ENCODE results near the gene TTC1.
"Not testable (repeated sequence)": the region's sequence is repeated elsewhere in the genome, so short reads cannot be mapped to it uniquely, and the experiment has no call there.

The TTC1 gene

DNA sequence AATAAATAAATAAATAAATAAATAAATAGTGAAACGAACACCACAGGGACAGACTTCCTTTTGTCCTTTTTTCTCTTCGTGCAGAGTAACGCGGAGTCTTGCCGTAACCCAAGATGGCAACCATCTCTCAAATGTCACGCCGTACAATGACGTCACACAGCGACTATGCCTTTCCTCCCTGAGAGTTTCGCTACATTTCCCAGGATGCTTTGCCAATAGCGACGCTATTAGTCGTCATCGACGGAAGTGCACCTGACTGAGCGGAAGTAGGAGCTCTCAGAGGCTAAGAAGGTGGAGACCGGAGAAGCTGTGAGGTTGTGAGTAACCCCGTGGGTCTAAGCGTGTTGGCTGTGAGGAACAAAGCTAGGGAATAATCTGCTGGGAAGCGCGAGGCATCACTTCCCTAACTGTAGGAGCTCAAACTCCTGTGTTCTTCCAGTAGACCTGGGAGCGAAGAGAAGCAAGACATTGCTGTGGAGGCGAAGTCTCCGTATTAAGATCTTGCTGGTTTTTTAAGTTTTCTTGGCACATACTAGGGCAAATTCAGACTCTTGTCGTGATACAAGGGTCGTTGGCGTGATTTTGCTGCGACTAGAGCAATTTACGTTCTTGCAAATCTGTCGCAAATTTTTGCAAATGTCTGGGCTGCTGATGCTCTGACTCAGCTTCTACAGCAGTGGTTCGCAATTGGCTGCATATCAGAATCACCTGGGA is at the start of gene TTC1:
Gene TTC1 (plus strand): TSS at position 263 of the 714 bp plus-strand sequence. CDS start 1,390 bp downstream, outside the sequence.
- DNase-seq (ENCODE audit: low spot score): peak; percentile 100

DNA sequence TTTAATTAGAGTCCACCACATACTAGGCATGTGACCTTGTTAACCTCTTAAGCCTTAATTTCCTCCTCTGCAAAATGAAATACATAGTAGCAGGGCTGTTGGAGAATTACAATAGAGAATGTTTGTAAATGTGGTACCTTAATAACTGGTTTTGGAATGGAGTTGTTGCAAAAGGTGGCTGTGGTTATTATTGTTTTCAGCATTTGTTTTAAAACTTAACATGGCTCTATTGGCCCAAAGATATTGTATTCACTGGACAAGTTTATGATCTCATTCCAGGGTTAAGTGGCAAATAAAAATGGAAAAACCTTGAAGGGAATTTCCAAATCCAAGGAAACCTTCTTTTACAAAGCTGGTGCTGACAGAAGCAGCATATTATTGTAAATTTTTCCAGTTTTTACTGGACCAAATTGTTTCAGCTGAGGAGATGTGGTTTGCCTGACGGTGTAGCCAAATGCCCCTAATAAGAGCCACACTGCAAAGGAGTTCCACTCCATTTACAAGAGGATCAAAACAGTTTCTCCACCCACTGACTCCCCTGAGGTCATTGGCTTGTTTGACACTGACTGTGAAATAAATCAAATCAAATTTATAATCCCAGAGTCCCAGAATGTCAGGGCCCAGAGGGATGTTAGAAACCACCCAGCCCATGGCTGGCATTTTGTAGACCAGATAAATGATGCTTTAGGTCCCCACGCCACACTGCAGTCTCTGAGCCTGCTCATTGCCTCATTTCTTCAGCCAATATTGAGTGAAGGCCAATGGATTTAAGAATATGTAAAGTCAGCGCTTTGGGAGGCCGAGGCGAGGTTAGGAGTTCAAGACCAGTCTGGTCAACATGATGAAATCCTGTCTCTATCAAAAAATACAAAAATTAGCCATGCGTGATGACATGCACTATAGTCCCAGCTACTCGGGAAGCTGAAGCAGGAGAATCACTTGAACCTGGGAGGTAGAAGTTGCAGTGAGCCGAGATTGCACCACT is 47.5 kb upstream of the TTC1 start:
- no peak for DNase-seq (ENCODE audit: low spot score)

DNA sequence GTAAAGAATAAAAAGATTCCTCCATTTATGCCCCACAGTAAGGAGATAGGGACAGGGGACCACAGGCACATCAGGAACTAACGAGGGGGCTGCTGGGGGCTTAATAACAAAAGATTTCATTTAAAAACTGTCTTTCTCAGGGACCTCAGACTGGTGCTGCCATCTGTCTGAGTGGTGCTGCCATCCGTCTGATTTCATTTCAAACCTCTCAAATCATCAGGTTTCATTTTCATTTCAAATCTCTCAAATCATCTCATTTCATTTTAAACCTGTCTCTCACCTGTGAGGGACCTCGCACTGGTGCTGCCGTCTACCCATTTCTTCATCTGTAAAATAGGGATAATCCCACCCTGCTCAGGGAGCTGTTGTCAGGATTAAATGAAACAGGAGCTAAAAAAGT is 46.7 kb upstream of the TTC1 start:
- no peak for DNase-seq (ENCODE audit: low spot score)

GRCh38 chr5:159963935-159964334 is 45.0 kb upstream of the TTC1 start:
- no peak for DNase-seq (ENCODE audit: low spot score)

- peak; percentile 44 for DNase-seq (ENCODE audit: low spot score)
Observed at GRCh38 chr5:159965031-159965837, 43.7 kb upstream of the TTC1 start.

DNA sequence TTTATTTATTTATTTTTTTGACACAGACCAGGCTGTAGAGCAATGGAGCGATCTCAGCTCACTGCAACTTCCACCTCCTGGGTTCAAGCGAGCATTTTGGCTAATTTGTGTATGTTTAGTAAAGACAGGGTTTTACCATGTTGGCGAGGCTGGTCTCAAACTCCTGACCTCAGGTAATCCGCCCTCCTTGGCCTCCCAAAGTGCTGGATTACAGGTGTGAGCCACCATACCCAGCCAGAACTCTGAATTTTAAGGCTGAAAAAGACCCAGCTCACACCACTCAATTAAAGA is 43.2 kb upstream of the TTC1 start:
- not testable (repeated sequence) for DNase-seq (ENCODE audit: low spot score)

DNA sequence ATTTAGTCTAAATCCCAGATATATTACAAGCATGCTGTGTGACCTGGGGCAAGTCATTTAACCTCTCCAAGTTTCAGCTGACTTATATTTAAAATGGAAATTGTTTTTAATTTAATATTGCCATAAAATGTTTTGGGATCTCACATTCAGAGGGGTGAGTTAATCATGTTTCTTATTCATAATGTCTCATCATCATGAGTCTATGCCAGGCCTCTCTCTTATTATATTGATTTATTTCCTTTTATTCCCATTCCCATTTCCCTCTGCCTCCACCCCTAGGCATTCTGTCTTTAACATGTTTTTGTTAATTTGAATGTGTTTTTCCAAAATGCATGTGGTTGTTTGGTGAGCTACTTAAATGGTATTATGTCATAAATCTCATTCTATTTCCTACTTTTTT is 39.0 kb upstream of the TTC1 start:
- no peak for DNase-seq (ENCODE audit: low spot score)

DNA sequence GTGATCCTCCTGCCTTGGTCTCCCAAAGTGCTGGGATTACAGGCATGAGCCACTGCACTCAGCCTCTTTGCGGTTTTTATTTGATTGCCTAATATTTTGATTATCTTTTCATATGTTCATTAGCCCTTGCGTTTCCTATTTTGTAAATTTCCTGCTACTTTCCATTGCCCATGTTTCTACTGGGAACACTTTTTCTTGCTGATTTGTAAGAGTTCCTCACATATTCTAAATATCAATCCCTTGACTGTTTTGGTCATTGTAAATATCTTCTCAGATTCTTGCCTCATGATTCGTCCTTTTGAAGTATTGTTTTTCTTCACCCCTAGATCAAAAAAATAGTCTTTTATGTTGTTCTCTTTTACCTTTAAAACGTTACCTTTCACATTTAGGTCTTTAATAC is 37.9 kb upstream of the TTC1 start:
- no peak for DNase-seq (ENCODE audit: low spot score)

DNA sequence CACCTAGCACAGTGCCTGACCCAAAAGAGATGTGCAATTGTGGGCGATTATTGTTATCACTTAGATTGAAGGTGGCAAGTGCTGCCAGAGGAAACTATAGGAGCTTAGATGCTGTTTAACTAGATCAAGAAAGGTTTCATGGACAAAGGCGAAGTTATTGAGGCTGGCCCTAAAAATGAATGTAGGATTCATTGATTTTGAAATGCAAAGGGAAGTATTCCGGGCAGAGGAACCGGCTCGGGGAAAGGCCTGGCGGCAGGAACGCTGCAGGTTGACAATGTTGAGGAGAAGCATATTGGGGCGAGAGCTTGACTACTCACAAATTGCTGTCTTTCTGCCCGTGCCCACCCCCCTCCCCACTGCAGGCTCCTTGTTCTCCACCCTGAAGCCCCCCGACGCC is 37.4 kb upstream of the TTC1 start:
- DNase-seq (ENCODE audit: low spot score): no peak

DNA sequence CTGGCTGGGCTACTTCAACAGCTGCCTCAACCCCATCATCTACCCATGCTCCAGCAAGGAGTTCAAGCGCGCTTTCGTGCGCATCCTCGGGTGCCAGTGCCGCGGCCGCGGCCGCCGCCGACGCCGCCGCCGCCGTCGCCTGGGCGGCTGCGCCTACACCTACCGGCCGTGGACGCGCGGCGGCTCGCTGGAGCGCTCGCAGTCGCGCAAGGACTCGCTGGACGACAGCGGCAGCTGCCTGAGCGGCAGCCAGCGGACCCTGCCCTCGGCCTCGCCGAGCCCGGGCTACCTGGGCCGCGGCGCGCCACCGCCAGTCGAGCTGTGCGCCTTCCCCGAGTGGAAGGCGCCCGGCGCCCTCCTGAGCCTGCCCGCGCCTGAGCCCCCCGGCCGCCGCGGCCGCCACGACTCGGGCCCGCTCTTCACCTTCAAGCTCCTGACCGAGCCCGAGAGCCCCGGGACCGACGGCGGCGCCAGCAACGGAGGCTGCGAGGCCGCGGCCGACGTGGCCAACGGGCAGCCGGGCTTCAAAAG is 36.9 kb upstream of the TTC1 start:
- no peak for DNase-seq (ENCODE audit: low spot score)

DNA sequence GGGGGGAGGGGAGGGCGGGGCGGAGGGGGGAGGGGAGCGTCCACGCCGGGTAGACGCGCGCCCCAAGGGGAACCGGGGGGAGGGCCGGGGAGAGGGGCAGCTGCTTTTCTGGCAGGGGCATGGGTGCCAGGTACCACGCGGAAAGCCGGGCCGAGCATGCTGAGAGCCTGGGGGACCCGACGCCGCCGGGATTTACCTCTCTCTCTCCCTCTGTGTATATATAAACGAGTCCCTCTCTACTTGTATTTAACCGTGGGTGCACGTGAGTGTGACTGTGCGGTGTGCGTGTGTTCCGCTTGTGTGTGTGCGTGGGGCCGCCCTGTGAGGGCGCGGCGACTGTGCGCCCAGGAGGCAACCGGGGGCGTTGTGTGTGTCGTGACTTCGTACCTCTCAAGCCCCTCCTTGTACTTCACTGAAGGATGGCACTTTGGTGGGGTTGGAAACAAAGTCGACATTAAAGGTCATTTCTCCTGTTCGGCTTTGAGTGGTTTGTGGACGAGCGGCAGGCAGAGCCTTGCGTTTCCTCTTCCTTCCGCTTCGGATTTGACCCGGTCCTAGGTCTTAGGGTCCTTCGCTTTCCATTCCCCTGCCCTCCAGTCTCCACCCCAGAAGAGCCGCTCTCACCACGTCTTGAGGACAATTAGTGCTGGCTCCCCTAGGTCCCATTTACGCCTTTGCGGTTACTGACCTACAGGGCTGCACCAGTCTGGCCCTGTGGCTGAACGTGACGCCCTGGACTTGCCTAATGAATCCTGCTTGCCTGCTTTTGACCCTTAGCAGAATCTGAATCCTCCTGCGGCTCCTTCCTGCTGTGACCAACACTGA is 36.2 kb upstream of the TTC1 start:
- DNase-seq (ENCODE audit: low spot score): no peak

- DNase-seq (ENCODE audit: low spot score): no peak
Observed at GRCh38 chr5:159975462-159976019, 33.4 kb upstream of the TTC1 start.

GRCh38 chr5:159976921-159977320 is 32.0 kb upstream of the TTC1 start:
- DNase-seq (ENCODE audit: low spot score): no peak

- no peak for DNase-seq (ENCODE audit: low spot score)
Observed at GRCh38 chr5:159978358-159978757, 30.6 kb upstream of the TTC1 start.

- no peak for DNase-seq (ENCODE audit: low spot score)
Observed at GRCh38 chr5:159982421-159983173, 26.3 kb upstream of the TTC1 start.

GRCh38 chr5:159987031-159987674 is 21.8 kb upstream of the TTC1 start:
- DNase-seq (ENCODE audit: low spot score): peak; percentile 84

DNA sequence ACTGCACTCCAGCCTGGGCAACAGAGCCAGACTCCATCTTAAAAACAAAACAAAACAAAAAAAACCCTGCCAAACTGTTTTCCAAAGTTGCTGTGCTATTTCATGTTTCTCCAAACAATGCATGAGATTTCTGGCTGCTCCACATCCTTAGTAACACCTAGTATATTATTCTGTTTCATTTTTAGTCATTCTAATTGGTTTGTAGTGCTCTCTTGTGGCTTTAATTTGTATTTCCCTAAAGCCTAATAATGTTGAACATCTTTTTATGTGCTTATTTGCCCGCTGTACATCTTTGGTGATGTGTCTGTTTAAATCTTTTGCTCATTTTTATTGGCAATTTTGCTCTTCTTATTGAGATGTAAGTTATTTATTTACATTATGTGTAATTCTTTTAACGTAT is 18.4 kb upstream of the TTC1 start:
- no peak for DNase-seq (ENCODE audit: low spot score)

GRCh38 chr5:159992566-159992965 is 16.4 kb upstream of the TTC1 start:
- no peak for DNase-seq (ENCODE audit: low spot score)

DNA sequence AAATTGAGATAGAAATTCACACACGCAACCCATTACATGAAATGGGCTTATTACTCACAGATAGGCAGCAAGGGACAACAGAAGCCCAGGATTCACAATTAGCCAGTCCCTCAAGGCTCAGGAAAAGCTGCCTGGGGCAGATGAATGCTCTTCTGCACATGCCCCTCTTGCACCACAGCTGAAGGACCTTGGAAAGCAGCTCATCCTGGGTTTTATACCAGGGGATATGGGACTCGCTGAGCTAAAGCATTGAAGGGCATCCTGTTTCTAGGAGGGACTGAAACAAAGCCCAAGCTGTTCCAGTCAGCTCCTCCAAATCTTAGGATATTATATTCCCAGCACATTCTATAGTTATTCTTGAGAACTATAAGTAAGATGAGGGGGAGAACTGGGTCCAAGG is 15.7 kb upstream of the TTC1 start:
- no peak for DNase-seq (ENCODE audit: low spot score)

- DNase-seq (ENCODE audit: low spot score): no peak
Observed at GRCh38 chr5:159995907-159996306, 13.0 kb upstream of the TTC1 start.

Data from LoVo (cell line).